Lung (tissue), 12 donors: ENCODE results near the gene AK4. TPM values are rescaled to one million over a fixed set of nuclear protein-coding genes. Genes with fewer than 3 reads are reported as not detected.

ENCODE experiments used
- ATAC-seq: fragments of 200-7000 bp; cut with Tn5 transposase; one replicate; pipeline ENCODE4 v1.9.1; 2020; ENCODE audit warnings: moderate number of reproducible peaks; ENCODE audit not compliant: insufficient read depth, low FRiP score
- DNase-seq, 3 donors: peaks; one replicate each; pipeline ENCODE4 v3.0.0-alpha.2; 2013 to 2017
- H3K27ac ChIP-seq, 2 donors: one replicate each; pipeline ENCODE4 v1.5.1; 2013; ENCODE audit warnings: mild to moderate bottlenecking in 2 of 2, moderate library complexity in 2 of 2, control low read depth in 1 of 2, inconsistent platforms in 1 of 2, low read depth in 1 of 2, low read length in 1 of 2
- H3K27me3 ChIP-seq, 3 donors: one replicate each; pipeline ENCODE4 v1.5.1; 2013; ENCODE audit warnings: low read length in 2 of 3; ENCODE audit not compliant: control insufficient read depth in 3 of 3, insufficient read depth in 3 of 3
- H3K36me3 ChIP-seq, 4 donors: one replicate each; pipeline ENCODE4 v1.5.1; 2013; ENCODE audit warnings: low read length in 4 of 4, mild to moderate bottlenecking in 1 of 4, moderate library complexity in 1 of 4; ENCODE audit not compliant: control insufficient read depth in 4 of 4, insufficient read depth in 4 of 4
- H3K4me1 ChIP-seq, 5 donors: one replicate each; pipeline ENCODE4 v1.5.1; 2013; ENCODE audit warnings: low read length in 5 of 5, mild to moderate bottlenecking in 2 of 5, moderate library complexity in 1 of 5; ENCODE audit not compliant: control insufficient read depth in 5 of 5, insufficient read depth in 5 of 5
- H3K4me3 ChIP-seq: one replicate; pipeline ENCODE4 v1.5.1; 2013; ENCODE audit warnings: mild to moderate bottlenecking, control low read depth, moderate library complexity
- H3K9ac ChIP-seq, 2 donors: one replicate each; pipeline ENCODE4 v1.5.1; 2013; ENCODE audit warnings: low read length in 2 of 2, control low read depth in 1 of 2; ENCODE audit not compliant: insufficient read depth in 1 of 2
- H3K9me3 ChIP-seq, 4 donors: one replicate each; pipeline ENCODE4 v1.5.1; 2013; ENCODE audit warnings: low read length in 3 of 4, mild to moderate bottlenecking in 1 of 4, moderate library complexity in 1 of 4; ENCODE audit not compliant: control insufficient read depth in 4 of 4, insufficient read depth in 3 of 4
- WGBS, 2 donors: extraction: QIAGEN DNeasy Blood & Tissue Kit; methylation state at CpG; one replicate each; pipeline ENCODE4 v1.1.7; 2013; 5-methylcytosine and 5-hydroxymethylcytosine counted together
- polyA plus RNA-seq, 2 donors: library from polyadenylated mRNA; stranded (reverse); fragments of 200-250 nt; gene quantifications; one replicate each; pipeline ENCODE4 v1.2.1, GENCODE V29; 2013
- total RNA-seq, 2 donors: library from RNA; depleted of rRNA in 1 of 2; stranded (reverse); fragments of >200 nt in 1 of 2; gene quantifications; one replicate each; pipeline ENCODE4 v1.2.1, GENCODE V29; 2014 to 2021
- TF ChIP-seq, protein P1 (sequence below): IDR thresholded peaks from 2 replicates; pipeline ENCODE4 v1.5.1; 2012; ENCODE audit warnings: mild to moderate bottlenecking; ENCODE audit errors: control extremely low read depth, extremely low read depth
- donor health status: control.
- donor health status: control.
- donor health status: Bipolar disorder and iron deficiency.
- donor health status: healthy.
- donor health status: DM: yes; HTN: yes; CAD: no.

Gene AK4
- total and polyA plus RNA-seq, 4 donors: 1.1 to 13.7 (median 6.5) TPM

DNA sequence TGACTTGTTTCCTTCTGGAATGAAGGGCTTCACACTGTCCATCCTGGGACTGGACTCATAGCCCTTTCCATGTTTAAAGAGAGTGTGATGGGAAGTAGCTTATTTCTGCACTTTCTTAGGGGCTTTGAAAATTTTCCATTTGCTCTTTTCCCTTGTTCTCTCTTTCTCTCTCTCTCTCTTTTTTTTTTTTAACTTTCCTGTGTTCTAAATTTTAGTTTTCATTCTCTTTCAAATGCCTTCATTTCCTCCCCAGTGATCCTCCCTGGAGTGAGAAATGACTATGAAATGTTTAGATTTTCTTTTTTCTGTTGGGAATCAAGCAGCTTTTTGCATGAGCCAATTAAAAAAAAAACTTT lies 2.1 kb downstream of the AK4 start:
- no peak overlapping the region for H3K27ac ChIP-seq
- no peak overlapping the region for H3K9ac ChIP-seq

DNA sequence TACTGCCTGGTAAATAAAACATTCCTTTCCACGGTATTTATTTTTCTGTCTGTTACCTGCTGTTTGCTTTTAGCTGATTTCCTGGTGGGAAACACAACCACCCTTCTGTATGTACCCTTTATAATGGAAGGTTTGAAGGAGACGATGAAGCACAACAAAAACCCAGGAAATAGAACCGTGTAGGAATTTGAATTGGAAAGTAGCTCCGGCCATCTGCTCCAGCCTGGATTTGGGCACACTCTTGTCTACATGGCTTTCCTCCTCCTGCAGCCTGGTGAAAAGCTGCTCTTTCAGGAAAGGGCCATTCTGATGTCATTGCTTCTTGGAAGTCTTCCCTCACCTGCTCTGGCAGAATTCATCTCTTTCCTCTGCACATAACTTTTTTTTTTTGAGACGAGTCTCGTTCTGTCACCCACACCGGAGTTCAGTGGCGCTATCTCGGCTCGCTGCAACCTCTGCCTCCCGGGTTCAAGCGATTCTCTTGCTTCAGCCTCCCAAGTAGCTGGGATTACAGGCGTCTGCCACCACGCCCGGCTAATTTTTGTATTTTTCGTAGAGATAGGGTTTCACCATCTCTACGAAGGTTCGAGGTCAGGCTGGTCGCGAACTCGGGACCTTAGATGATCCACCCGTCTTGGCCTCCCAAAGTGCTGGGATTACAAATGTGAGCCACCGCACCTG lies 2.7 kb downstream of the AK4 start:
- H3K9ac ChIP-seq: no peak overlapping the region
- H3K4me1 ChIP-seq: peaks cover 0 to 13% (median 2%) of the 10 kb centered on the region in 5 donors
- 88 to 95% methylated on average over 23 of the region's 23 CpGs for WGBS, 2 donors
- no peak overlapping the region for H3K4me3 ChIP-seq
- no peak for DNase-seq
- ATAC-seq: no peak
- no peak overlapping the region for H3K27ac ChIP-seq
- peaks cover 0 to 63% (median 32%) of the 10 kb centered on the region in 3 donors for H3K27me3 ChIP-seq
- TF ChIP-seq, protein P1, sequence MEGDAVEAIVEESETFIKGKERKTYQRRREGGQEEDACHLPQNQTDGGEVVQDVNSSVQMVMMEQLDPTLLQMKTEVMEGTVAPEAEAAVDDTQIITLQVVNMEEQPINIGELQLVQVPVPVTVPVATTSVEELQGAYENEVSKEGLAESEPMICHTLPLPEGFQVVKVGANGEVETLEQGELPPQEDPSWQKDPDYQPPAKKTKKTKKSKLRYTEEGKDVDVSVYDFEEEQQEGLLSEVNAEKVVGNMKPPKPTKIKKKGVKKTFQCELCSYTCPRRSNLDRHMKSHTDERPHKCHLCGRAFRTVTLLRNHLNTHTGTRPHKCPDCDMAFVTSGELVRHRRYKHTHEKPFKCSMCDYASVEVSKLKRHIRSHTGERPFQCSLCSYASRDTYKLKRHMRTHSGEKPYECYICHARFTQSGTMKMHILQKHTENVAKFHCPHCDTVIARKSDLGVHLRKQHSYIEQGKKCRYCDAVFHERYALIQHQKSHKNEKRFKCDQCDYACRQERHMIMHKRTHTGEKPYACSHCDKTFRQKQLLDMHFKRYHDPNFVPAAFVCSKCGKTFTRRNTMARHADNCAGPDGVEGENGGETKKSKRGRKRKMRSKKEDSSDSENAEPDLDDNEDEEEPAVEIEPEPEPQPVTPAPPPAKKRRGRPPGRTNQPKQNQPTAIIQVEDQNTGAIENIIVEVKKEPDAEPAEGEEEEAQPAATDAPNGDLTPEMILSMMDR: no peak
- no peaks in the 10 kb centered on the region for H3K9me3 ChIP-seq
- no peaks in the 10 kb centered on the region for H3K36me3 ChIP-seq

More for the DNA sequence above, 2.1 kb downstream of the AK4 start:
- Histone ChIP-seq H3K36me3 (no peaks in the 10 kb centered on the region), H3K27me3 (peaks cover 0 to 66% (median 37%) of the 10 kb centered on the region in 3 donors), H3K4me3 (no peak overlapping the region), H3K4me1 (peaks cover 0 to 13% (median 2%) of the 10 kb centered on the region in 5 donors), H3K9me3 (no peaks in the 10 kb centered on the region)
- ATAC-seq (no peak), DNase-seq (no peak)
- TF ChIP-seq, protein P1: no peak

DNA sequence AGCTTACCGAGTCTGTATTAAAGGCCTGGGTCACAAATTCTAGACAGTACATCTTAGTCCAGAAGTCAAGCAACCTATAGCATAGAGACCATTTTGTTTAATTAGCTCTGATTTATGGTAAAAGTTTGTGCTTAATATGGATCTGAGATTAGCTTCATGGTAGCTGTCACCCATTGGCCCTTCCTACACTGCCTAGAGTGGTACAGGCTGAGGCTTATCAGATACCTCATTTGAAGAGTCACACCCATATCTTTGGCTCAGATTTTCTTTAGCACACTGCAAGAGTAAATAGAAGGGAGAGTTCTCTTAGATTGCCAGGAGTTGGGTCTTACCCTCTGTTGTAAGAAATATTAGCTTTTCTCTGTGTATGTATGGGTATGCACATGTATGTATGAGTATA lies 3.6 kb downstream of the AK4 start:
- Histone ChIP-seq H3K9me3 (no peaks in the 10 kb centered on the region), H3K4me3 (no peak overlapping the region), H3K36me3 (no peaks in the 10 kb centered on the region), H3K27ac (no peak overlapping the region), H3K4me1 (peaks cover 0 to 13% (median 2%) of the 10 kb centered on the region in 5 donors), H3K27me3 (peaks cover 0 to 58% (median 25%) of the 10 kb centered on the region in 3 donors), H3K9ac (no peak overlapping the region)
- WGBS, 2 donors: 96 to 97% methylated on average over 1 of the region's 1 CpG
- no peak for ATAC-seq
- TF ChIP-seq, protein P1: no peak
- DNase-seq: no peak

DNA sequence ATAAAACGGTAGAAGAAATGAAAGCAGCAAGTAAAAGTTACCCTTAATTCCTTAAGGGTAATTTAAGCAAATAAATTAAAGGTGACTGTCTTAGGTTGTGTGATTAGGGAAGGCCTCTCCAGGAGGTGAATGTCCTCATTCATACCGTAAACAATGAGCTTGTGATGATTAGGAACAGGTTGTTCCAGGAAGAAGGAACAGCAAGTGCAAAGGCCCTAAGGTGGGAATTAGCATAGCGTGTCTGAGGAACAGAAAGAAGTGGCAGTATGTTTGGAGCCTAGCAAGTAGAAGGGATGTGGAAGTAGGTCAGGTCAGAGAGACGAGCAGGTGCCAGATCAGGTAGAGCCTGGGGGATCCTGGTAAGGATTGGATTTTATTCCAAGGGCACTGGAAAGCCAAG lies 5.6 kb downstream of the AK4 start:
- H3K4me3 ChIP-seq: no peak overlapping the region
- no peak overlapping the region for H3K9ac ChIP-seq
- H3K27me3 ChIP-seq: peaks cover 0 to 51% (median 20%) of the 10 kb centered on the region in 3 donors
- H3K36me3 ChIP-seq: no peaks in the 10 kb centered on the region
- DNase-seq (no peak), ATAC-seq (no peak)
- no peaks in the 10 kb centered on the region for H3K9me3 ChIP-seq
- 92 to 95% methylated on average over 4 of the region's 4 CpGs for WGBS, 2 donors
- no peak overlapping the region for H3K27ac ChIP-seq
- TF ChIP-seq, protein P1: no peak
- H3K4me1 ChIP-seq: peaks cover 0 to 7% (median 0%) of the 10 kb centered on the region in 5 donors
